Measurements from ENCODE around the gene ASIC2. TPM values are rescaled to one million over a fixed set of nuclear protein-coding genes. Genes with fewer than 3 reads are reported as not detected.

Gene ASIC2
- total RNA-seq, 2 experiments from 2014 or later = not detected

DNA sequence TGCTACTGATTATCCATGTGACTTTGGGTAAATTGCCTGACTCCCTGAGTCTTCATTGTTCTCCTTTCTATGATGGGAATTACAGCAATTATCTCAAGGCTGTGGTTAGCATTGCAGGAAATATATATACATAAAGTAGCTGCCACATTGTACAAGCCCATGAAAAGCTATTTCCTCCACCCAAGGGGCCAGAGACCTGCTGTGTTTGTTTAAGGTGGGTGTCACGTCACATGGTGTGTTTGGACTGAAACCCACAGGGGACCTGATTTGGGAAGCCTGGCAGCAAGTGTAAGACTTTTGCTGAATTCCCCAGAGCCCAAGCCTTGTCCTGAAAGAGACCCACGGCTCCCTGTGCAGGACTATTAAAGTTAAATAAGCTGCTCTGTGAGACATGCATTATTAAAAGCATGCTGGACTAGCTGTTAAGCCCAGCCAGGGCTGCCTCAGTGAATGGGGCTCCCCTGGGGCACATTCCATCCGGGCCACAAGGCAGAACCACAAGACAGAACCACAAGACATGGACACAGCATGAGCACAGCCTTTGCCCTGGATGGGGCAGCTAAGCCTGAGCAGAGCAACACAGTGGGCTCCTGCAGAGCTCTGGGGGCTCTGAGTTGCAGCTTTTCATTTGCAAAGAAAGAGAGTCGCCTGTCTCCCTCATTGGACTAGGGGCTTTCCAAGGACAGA lies 152.5 kb downstream of the ASIC2 start:
- Histone ChIP-seq H3K27ac (ENCODE audit: low read depth in 1 of 2, low read length in 2 of 2) (no peak overlapping the region), H3K36me3 (ENCODE audit: insufficient read depth, low read length) (no peaks in the 10 kb centered on the region), H3K4me3 (ENCODE audit: low read length) (no peak overlapping the region), H3K4me1 (ENCODE audit: insufficient read depth, low read length) (no peaks in the 10 kb centered on the region), H3K27me3 (ENCODE audit: control insufficient read depth in 1 of 2, insufficient read depth in 2 of 2, low read length in 2 of 2) (peaks cover 0 to 5% of the 10 kb centered on the region in 2 experiments), H3K9me3 (ENCODE audit: control insufficient read depth in 1 of 2, insufficient read depth in 1 of 2, low read length in 2 of 2) (no peaks in the 10 kb centered on the region)
- Mint-ChIP-seq H3K36me3 (ENCODE audit: low read depth) (no peaks in the 10 kb centered on the region), H3K27me3 (peaks cover 60% of the 10 kb centered on the region), H3K27ac (no peak overlapping the region), H3K4me1 (ENCODE audit: low read depth) (no peaks in the 10 kb centered on the region), H3K4me3 (no peak overlapping the region), H3K9me3 (peaks cover 2% of the 10 kb centered on the region)
- DNase-seq (no peak), ATAC-seq (ENCODE audit: poor library complexity) (no peak)
- TF ChIP-seq, protein P1, sequence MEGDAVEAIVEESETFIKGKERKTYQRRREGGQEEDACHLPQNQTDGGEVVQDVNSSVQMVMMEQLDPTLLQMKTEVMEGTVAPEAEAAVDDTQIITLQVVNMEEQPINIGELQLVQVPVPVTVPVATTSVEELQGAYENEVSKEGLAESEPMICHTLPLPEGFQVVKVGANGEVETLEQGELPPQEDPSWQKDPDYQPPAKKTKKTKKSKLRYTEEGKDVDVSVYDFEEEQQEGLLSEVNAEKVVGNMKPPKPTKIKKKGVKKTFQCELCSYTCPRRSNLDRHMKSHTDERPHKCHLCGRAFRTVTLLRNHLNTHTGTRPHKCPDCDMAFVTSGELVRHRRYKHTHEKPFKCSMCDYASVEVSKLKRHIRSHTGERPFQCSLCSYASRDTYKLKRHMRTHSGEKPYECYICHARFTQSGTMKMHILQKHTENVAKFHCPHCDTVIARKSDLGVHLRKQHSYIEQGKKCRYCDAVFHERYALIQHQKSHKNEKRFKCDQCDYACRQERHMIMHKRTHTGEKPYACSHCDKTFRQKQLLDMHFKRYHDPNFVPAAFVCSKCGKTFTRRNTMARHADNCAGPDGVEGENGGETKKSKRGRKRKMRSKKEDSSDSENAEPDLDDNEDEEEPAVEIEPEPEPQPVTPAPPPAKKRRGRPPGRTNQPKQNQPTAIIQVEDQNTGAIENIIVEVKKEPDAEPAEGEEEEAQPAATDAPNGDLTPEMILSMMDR (IDR thresholded peaks at IDR 0.05) = no peak
- ChIA-PET CTCF (no interaction called here), POLR2A (interaction anchor here (0.5 kb wide), 1 partner anchor 129 kb away, joined by 3 read pairs; no protein-coding TSS in a partner anchor)
- intact Hi-C loops (cut with DNase I, micrococcal nuclease) = no loop called here

DNA sequence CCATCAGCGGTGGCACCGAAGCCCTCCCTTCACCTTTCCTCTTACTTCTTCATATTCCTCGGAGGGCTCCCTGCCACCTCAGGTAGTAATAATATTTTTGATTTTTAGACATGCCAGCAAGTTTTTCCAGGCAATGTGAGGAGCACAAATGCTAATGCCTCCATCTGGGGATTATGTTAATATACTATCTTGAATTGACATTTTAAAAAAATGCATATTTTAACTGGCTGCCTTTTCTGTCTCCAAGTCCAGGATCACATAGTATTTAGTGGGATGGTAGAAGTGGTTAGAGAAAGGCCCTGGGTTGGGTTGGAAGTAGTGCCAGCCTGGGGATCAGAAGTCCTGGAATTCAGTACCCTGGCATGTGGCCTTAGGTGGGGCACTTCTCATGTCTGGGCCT lies 154.5 kb downstream of the ASIC2 start:
- Mint-ChIP-seq H3K27ac (no peak overlapping the region), H3K4me3 (no peak overlapping the region), H3K9me3 (peaks cover 2% of the 10 kb centered on the region), H3K27me3 (peaks cover 56% of the 10 kb centered on the region), H3K36me3 (ENCODE audit: low read depth) (no peaks in the 10 kb centered on the region), H3K4me1 (ENCODE audit: low read depth) (no peaks in the 10 kb centered on the region)
- Histone ChIP-seq H3K27me3 (ENCODE audit: control insufficient read depth in 1 of 2, insufficient read depth in 2 of 2, low read length in 2 of 2) (peaks cover 0 to 5% of the 10 kb centered on the region in 2 experiments), H3K4me1 (ENCODE audit: insufficient read depth, low read length) (no peaks in the 10 kb centered on the region), H3K36me3 (ENCODE audit: insufficient read depth, low read length) (no peaks in the 10 kb centered on the region), H3K4me3 (ENCODE audit: low read length) (no peak overlapping the region), H3K9me3 (ENCODE audit: control insufficient read depth in 1 of 2, insufficient read depth in 1 of 2, low read length in 2 of 2) (no peaks in the 10 kb centered on the region), H3K27ac (ENCODE audit: low read depth in 1 of 2, low read length in 2 of 2) (no peak overlapping the region)
- TF ChIP-seq, protein P1 (IDR thresholded peaks at IDR 0.05) = no peak
- no peak for DNase-seq
- intact Hi-C loops (cut with DNase I, micrococcal nuclease) = no loop called here
- ChIA-PET CTCF (no interaction called here), POLR2A (no interaction called here)
- no peak for ATAC-seq (ENCODE audit: poor library complexity)

DNA sequence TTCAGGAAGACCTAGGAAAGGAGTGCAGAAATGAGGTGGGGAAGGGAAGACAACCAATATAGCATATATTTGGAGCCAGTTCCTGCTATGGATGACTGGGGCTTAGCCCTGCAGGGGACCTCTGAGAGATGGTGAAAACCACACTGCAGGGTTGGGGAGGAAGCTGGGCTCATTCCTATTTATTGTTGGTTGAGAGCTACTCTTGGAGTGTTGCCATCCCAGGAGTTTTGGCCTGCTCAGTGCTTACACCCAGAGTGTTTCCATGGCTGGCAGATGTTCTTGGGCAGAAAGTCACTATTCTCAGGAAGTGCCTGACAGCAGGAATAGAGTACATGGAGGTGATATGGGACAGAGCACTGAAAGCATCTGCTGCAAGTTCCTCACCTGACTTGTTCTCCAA lies 155.7 kb downstream of the ASIC2 start:
- ATAC-seq (ENCODE audit: poor library complexity) = no peak

More for the DNA sequence above, 155.7 kb downstream of the ASIC2 start:
- Mint-ChIP-seq H3K36me3 (ENCODE audit: low read depth) (no peaks in the 10 kb centered on the region), H3K27me3 (peaks cover 57% of the 10 kb centered on the region), H3K4me3 (no peak overlapping the region), H3K27ac (no peak overlapping the region), H3K4me1 (ENCODE audit: low read depth) (no peaks in the 10 kb centered on the region), H3K9me3 (no peaks in the 10 kb centered on the region)
- Histone ChIP-seq H3K27me3 (ENCODE audit: control insufficient read depth in 1 of 2, insufficient read depth in 2 of 2, low read length in 2 of 2) (peaks cover 0 to 5% of the 10 kb centered on the region in 2 experiments), H3K36me3 (ENCODE audit: insufficient read depth, low read length) (no peaks in the 10 kb centered on the region), H3K4me1 (ENCODE audit: insufficient read depth, low read length) (no peaks in the 10 kb centered on the region), H3K9me3 (ENCODE audit: control insufficient read depth in 1 of 2, insufficient read depth in 1 of 2, low read length in 2 of 2) (no peaks in the 10 kb centered on the region), H3K27ac (ENCODE audit: low read depth in 1 of 2, low read length in 2 of 2) (no peak overlapping the region), H3K4me3 (ENCODE audit: low read length) (no peak overlapping the region)
- intact Hi-C loops (cut with DNase I, micrococcal nuclease) = no loop called here
- DNase-seq = no peak
- CTCF ChIA-PET = no interaction called here
- TF ChIP-seq, protein P1 (IDR thresholded peaks at IDR 0.05) = no peak
- POLR2A ChIA-PET = no interaction called here

Data from CD4-positive, alpha-beta T cell (primary cell).